Measurements from ENCODE around the gene THPO. TPM values are rescaled to one million over a fixed set of nuclear protein-coding genes. Genes with fewer than 3 reads are reported as not detected.

Gene THPO
- total RNA-seq, result not detected

- H3K36me3 Mint-ChIP-seq, result no peaks in the 10 kb centered on the region
- no peak for DNase-seq
- no peaks in the 10 kb centered on the region for H3K9me3 Mint-ChIP-seq
- H3K27me3 Mint-ChIP-seq, result peaks cover 51% of the 10 kb centered on the region
- peaks cover 4% of the 10 kb centered on the region for H3K4me1 Mint-ChIP-seq
- no peak within 1 kb of the TSS for H3K27ac Mint-ChIP-seq
- no peak within 1 kb of the TSS for H3K4me3 Mint-ChIP-seq
These were observed at the start of gene THPO for GRCh38 chr3:184377882-184378445. THPO (minus strand) TSS chr3:184378207; CDS start chr3:184376259, 1,948 bp downstream.

- no peak overlapping the region for H3K27ac Mint-ChIP-seq
- H3K4me3 Mint-ChIP-seq, result no peak overlapping the region
- peaks cover 4% of the 10 kb centered on the region for H3K27me3 Mint-ChIP-seq
- no peaks in the 10 kb centered on the region for H3K4me1 Mint-ChIP-seq
- no peaks in the 10 kb centered on the region for H3K36me3 Mint-ChIP-seq
- DNase-seq, result no peak
- H3K9me3 Mint-ChIP-seq, result no peaks in the 10 kb centered on the region
These were observed 48.7 kb upstream of the THPO start for GRCh38 chr3:184426691-184427141.

GRCh38 chr3:184423561-184423960 lies 45.6 kb upstream of the THPO start:
- peaks cover 4% of the 10 kb centered on the region for H3K27me3 Mint-ChIP-seq
- no peak overlapping the region for H3K27ac Mint-ChIP-seq
- no peak overlapping the region for H3K4me3 Mint-ChIP-seq
- H3K36me3 Mint-ChIP-seq, result no peaks in the 10 kb centered on the region
- no peak for DNase-seq
- H3K9me3 Mint-ChIP-seq, result no peaks in the 10 kb centered on the region
- no peaks in the 10 kb centered on the region for H3K4me1 Mint-ChIP-seq

- H3K9me3 Mint-ChIP-seq, result no peaks in the 10 kb centered on the region
- H3K27ac Mint-ChIP-seq, result no peak overlapping the region
- no peak for DNase-seq
- H3K27me3 Mint-ChIP-seq, result no peaks in the 10 kb centered on the region
- H3K4me3 Mint-ChIP-seq, result no peak overlapping the region
- H3K4me1 Mint-ChIP-seq, result no peaks in the 10 kb centered on the region
- H3K36me3 Mint-ChIP-seq, result no peaks in the 10 kb centered on the region
These were observed 41.2 kb upstream of the THPO start for GRCh38 chr3:184419171-184419570.

GRCh38 chr3:184417619-184418327 lies 39.8 kb upstream of the THPO start:
- no peaks in the 10 kb centered on the region for H3K27me3 Mint-ChIP-seq
- no peaks in the 10 kb centered on the region for H3K9me3 Mint-ChIP-seq
- no peaks in the 10 kb centered on the region for H3K4me1 Mint-ChIP-seq
- no peaks in the 10 kb centered on the region for H3K36me3 Mint-ChIP-seq
- no peak overlapping the region for H3K4me3 Mint-ChIP-seq
- peak; percentile 71 for DNase-seq
- H3K27ac Mint-ChIP-seq, result no peak overlapping the region

- H3K4me1 Mint-ChIP-seq, result no peaks in the 10 kb centered on the region
- no peaks in the 10 kb centered on the region for H3K9me3 Mint-ChIP-seq
- no peaks in the 10 kb centered on the region for H3K27me3 Mint-ChIP-seq
- no peak overlapping the region for H3K4me3 Mint-ChIP-seq
- H3K36me3 Mint-ChIP-seq, result no peaks in the 10 kb centered on the region
- no peak overlapping the region for H3K27ac Mint-ChIP-seq
- DNase-seq, result no peak
These were observed 37.1 kb upstream of the THPO start for GRCh38 chr3:184415203-184415490.

GRCh38 chr3:184414418-184415202 lies 36.6 kb upstream of the THPO start:
- Mint-ChIP-seq H3K4me3 (no peak overlapping the region), H3K4me1 (no peaks in the 10 kb centered on the region), H3K9me3 (no peaks in the 10 kb centered on the region), H3K27ac (no peak overlapping the region), H3K27me3 (no peaks in the 10 kb centered on the region), H3K36me3 (no peaks in the 10 kb centered on the region)
- no peak for DNase-seq

- H3K4me1 Mint-ChIP-seq, result no peaks in the 10 kb centered on the region
- H3K27me3 Mint-ChIP-seq, result no peaks in the 10 kb centered on the region
- H3K27ac Mint-ChIP-seq, result no peak overlapping the region
- no peak for DNase-seq
- H3K9me3 Mint-ChIP-seq, result no peaks in the 10 kb centered on the region
- no peaks in the 10 kb centered on the region for H3K36me3 Mint-ChIP-seq
- H3K4me3 Mint-ChIP-seq, result no peak overlapping the region
These were observed 32.0 kb upstream of the THPO start for GRCh38 chr3:184409946-184410500.

- Mint-ChIP-seq H3K27me3 (no peaks in the 10 kb centered on the region), H3K36me3 (no peaks in the 10 kb centered on the region), H3K4me1 (no peaks in the 10 kb centered on the region), H3K9me3 (no peaks in the 10 kb centered on the region), H3K27ac (no peak overlapping the region), H3K4me3 (no peak overlapping the region)
- DNase-seq, result no peak
These were observed 31.4 kb upstream of the THPO start for GRCh38 chr3:184409331-184409926.

GRCh38 chr3:184405075-184406030 lies 27.3 kb upstream of the THPO start:
- Mint-ChIP-seq H3K4me3 (no peak overlapping the region), H3K36me3 (no peaks in the 10 kb centered on the region), H3K9me3 (no peaks in the 10 kb centered on the region), H3K27ac (no peak overlapping the region), H3K27me3 (peaks cover 11% of the 10 kb centered on the region), H3K4me1 (no peaks in the 10 kb centered on the region)
- DNase-seq, result no peak

- no peak for DNase-seq
- no peaks in the 10 kb centered on the region for H3K4me1 Mint-ChIP-seq
- no peaks in the 10 kb centered on the region for H3K9me3 Mint-ChIP-seq
- H3K4me3 Mint-ChIP-seq, result no peak overlapping the region
- peaks cover 26% of the 10 kb centered on the region for H3K27me3 Mint-ChIP-seq
- H3K36me3 Mint-ChIP-seq, result no peaks in the 10 kb centered on the region
- no peak overlapping the region for H3K27ac Mint-ChIP-seq
These were observed 21.4 kb upstream of the THPO start for GRCh38 chr3:184399410-184399809.

- DNase-seq, result no peak
- Mint-ChIP-seq H3K36me3 (no peaks in the 10 kb centered on the region), H3K9me3 (no peaks in the 10 kb centered on the region), H3K27me3 (peaks cover 15% of the 10 kb centered on the region), H3K27ac (no peak overlapping the region), H3K4me3 (no peak overlapping the region), H3K4me1 (no peaks in the 10 kb centered on the region)
These were observed 17.3 kb upstream of the THPO start for GRCh38 chr3:184395320-184395660.

- H3K4me1 Mint-ChIP-seq, result no peaks in the 10 kb centered on the region
- no peak for DNase-seq
- H3K9me3 Mint-ChIP-seq, result no peaks in the 10 kb centered on the region
- H3K4me3 Mint-ChIP-seq, result no peak overlapping the region
- H3K27ac Mint-ChIP-seq, result no peak overlapping the region
- peaks cover 7% of the 10 kb centered on the region for H3K27me3 Mint-ChIP-seq
- H3K36me3 Mint-ChIP-seq, result no peaks in the 10 kb centered on the region
These were observed 13.3 kb upstream of the THPO start for GRCh38 chr3:184391266-184391665.

GRCh38 chr3:184389935-184390528 lies 12.0 kb upstream of the THPO start:
- Mint-ChIP-seq H3K27ac (no peak overlapping the region), H3K36me3 (no peaks in the 10 kb centered on the region), H3K4me3 (no peak overlapping the region), H3K9me3 (no peaks in the 10 kb centered on the region), H3K27me3 (peaks cover 9% of the 10 kb centered on the region), H3K4me1 (no peaks in the 10 kb centered on the region)
- DNase-seq, result no peak

All from activated naive CD8-positive, alpha-beta T cell treated with anti-CD3 and anti-CD28 coated beads for 36 hours (primary cell).